Stimulated activated CD8-positive, alpha-beta memory T cell treated with anti-CD3 and anti-CD28 coated beads, Interleukin-12 subunit alpha, Interleukin-12 subunit beta, amount 100 ng/mL, for 24 hours (primary cell): ENCODE data around the gene CENPC.
A peak's percentile ranks its signal among the peaks of the same experiment; 100 is the strongest.

ENCODE experiments used
- DNase-seq: peaks from one replicate; pipeline ENCODE4 v3.0.0-alpha.2; 2020; ENCODE audit errors: extremely low read depth

Gene CENPC, protein sequence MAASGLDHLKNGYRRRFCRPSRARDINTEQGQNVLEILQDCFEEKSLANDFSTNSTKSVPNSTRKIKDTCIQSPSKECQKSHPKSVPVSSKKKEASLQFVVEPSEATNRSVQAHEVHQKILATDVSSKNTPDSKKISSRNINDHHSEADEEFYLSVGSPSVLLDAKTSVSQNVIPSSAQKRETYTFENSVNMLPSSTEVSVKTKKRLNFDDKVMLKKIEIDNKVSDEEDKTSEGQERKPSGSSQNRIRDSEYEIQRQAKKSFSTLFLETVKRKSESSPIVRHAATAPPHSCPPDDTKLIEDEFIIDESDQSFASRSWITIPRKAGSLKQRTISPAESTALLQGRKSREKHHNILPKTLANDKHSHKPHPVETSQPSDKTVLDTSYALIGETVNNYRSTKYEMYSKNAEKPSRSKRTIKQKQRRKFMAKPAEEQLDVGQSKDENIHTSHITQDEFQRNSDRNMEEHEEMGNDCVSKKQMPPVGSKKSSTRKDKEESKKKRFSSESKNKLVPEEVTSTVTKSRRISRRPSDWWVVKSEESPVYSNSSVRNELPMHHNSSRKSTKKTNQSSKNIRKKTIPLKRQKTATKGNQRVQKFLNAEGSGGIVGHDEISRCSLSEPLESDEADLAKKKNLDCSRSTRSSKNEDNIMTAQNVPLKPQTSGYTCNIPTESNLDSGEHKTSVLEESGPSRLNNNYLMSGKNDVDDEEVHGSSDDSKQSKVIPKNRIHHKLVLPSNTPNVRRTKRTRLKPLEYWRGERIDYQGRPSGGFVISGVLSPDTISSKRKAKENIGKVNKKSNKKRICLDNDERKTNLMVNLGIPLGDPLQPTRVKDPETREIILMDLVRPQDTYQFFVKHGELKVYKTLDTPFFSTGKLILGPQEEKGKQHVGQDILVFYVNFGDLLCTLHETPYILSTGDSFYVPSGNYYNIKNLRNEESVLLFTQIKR

GRCh38 chr4:67545199-67546003 is at the start of gene CENPC:
CENPC (minus strand) TSS chr4:67545503; CDS start chr4:67545355, 148 bp downstream.
- peak; percentile 86 for DNase-seq

DNA sequence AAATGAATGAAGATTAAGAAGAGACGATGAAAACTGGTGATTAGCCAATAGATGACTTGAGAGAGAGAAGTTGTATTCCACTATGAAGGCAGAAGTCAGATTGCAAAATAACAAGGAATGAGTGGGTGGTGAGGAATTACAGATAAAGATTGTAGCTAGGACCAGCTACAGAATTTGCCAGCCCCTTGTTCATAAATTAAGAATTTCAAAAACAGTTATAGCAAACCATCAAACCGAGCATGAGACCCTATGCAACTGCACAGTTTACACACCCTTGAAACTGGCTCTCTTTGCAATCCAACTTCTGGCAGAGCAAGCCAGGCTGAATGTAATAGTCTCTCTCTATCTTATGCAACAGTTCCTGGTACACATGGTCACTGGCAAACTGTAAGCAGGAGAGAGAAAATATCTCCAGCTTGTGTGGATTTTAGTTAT is 48.5 kb upstream of the CENPC start:
- DNase-seq, result no peak

DNA sequence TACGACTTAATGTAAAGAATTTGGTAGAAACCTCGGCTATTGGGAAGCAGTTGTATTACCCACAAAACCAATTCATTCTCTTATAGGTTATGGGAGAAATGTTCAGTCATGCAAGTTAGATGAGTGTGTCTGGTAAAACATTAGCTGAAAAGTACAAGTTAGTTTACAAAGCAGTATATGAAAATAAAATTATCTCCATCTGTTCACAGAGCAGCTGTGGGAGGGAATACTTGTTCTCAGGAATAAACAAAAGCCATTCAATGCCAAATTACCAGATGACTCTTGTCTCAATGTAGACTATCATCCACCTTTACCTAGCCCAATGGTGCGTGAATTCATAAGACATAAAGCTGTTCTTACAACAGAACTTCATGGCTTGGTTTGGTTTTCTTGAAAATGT is 41.9 kb upstream of the CENPC start:
- no peak for DNase-seq

- DNase-seq, result no peak
Observed at GRCh38 chr4:67584496-67584895, 39.2 kb upstream of the CENPC start.

DNA sequence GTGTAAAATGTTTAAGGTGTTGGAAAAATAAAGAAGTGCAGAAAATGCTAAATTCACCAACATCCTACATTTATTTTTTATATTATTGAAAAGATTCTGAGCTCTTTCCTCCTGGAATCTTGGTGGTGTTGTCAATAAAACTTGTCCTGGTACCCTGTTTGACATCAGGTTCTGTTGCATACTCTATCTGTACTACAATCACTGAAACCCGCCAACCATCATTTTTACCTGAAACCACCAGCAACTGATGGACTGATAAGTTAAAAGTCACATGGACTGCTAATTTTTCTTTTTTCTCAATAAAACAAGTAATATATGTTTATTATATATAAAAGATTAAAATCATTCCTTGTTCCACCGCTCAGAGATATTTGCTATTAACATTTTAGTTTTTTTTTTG is 36.6 kb upstream of the CENPC start:
- no peak for DNase-seq

DNA sequence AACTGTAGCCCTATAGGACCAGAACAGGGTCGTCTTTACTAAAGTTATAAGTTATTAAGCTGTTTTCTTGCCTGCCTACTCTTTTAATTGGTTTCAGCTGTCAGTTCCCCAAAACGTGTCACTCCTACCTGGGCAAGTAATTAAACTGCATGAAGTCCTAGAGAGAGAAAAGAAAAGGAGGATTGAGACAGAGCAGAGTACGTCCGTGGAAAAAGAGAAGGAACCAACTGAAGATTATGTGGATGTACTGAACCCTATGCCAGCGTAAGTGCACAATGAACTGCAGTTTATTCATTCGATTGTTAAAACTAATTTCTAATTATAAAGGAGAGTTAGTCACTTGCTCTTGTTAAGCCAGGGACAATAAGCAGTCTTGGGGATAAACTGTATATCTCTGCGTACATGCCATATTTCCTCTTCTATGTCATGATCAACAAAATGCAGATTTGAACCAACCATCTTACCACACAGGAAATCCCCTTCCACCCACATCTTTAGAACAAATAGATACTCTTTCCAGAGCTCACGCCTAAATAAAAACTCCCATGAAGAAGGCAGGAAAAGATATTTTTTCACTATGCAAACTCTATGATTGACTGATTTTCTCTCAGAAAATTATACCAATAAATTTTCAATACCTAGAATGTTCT is 36.0 kb upstream of the CENPC start:
- DNase-seq, result no peak

GRCh38 chr4:67580577-67580976 is 35.3 kb upstream of the CENPC start:
- DNase-seq, result no peak

DNA sequence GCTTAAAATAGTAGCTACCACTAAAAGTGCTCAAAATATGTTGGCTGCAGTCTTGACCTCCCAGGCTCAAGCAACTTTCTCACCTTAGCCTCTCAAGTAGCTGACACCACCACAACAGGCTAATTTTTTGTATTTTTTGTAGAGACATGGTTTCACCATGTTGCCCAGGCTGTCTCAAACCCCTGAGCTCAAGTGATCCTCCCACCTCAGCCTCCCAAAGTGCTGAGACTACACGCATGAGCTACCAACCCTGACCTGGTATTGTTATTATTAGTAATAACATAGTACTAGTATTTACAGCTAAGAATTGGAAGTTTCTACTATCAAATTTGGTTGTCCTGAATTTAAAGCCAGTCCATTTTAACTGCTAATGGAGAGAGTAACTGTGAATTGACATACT is 31.2 kb upstream of the CENPC start:
- no peak for DNase-seq

DNA sequence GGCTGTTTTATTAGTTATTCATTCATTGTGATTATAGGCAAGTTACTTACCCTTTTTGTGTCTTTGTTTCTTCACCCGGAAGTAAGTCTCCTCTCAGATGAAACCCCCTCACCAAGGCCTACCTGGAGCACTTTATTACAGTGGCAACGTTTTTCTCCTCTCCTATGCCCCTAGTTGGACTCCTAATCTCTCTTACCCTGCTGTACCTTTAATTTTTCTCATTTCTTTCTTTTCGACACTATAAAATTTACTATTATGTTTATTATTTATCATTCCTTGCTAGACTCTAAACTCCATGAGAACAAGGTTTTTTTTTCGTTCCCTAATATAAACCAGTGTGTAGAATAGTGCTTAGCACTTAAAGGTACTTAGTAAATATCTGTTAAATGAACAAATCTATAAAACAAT is 30.8 kb upstream of the CENPC start:
- DNase-seq, result no peak

DNA sequence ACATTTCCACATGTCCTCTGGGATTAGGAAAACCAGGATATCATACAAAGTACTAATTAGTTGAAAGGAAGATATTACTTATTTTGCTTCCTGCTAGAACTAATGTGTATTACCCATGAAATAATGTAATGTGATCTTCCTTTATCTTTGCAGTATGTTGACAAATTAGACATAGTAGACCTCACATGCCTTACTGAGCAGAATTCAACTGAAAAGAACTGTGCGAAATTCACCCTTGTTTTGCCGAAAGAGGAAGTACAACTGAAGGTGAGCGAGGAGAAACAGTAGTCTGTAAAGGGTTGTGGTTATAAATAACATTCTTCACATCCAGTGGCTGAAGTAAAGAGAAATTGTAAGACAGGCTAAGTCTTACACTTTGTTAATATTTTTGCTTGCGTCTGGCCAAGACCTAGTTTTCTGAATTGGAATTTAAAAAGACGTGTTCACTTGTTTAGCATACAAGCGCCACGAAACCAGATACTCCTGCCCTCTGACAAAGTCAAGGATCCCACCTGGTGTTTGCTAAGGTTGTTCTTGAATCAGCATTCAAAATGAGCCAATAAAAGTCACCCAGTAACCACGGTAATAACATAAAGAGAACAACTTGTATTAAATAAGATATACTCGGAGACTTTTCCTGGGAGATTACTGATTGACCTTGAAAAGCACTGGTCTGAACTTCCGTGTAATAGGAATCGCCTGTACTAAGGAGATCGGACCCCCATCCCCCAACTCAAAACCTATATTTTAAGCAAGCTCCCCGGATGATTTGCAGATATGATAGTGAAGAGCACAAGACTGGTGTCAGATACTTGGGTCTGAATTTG is 30.1 kb upstream of the CENPC start:
- DNase-seq, result no peak

GRCh38 chr4:67573193-67573592 is 27.9 kb upstream of the CENPC start:
- no peak for DNase-seq

DNA sequence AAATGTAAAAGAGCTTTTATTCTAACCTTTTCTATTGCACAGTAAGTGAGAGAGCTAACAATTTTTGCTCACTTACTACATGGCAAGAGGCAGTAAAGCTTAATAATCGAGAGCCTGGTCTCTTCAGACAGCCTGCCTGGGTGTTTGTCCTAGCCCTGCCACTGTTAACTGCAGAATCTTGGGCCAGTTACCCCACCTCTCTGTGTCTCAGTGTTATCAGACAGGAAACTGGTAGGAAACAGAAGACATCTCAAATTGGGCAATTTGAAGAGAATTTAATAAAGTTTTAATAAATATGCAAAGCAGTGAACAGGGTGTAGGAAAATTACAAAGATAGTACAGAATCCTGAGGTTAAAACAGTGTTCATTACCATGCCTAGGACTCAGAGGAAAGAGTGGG is 26.7 kb upstream of the CENPC start:
- no peak for DNase-seq

- no peak for DNase-seq
Observed at GRCh38 chr4:67570537-67570936, 25.2 kb upstream of the CENPC start.

DNA sequence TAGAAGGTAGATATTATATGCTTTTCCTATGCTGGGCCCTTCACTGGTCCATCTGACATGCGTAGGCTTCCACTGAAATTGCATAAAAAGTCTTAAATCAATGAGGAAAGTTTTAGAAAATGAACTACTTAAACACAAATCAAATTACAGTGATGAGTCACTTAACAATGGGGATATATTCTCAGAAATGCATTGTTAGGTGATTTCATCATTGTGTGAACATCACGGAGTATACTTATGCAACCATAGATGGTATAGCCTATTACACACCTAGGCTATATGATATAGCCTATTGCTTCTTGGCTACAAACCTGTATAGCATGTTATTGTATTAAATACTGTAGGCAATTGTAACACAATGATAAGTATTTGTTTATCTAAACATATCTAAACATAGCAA is 23.5 kb upstream of the CENPC start:
- no peak for DNase-seq

DNA sequence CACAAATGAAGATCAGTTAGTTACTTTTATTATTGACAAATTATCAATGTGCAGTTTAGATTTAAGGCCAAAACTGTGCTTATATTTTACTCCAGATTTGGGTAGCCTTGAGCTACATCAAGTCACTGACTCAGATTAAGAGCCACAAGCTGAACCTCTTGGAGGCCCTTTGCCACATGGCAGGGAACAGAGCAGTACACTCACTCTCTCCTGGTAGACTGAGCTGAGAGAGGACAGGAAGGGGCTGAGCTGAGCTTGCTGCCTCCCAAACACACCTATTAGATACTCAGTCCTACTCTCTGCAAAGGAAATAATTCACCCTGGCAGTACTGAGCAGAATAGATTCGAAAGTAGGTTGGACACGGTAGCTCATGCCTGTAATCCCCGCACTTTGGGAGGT is 21.0 kb upstream of the CENPC start:
- no peak for DNase-seq

GRCh38 chr4:67565284-67565683 is 20.0 kb upstream of the CENPC start:
- DNase-seq, result no peak

DNA sequence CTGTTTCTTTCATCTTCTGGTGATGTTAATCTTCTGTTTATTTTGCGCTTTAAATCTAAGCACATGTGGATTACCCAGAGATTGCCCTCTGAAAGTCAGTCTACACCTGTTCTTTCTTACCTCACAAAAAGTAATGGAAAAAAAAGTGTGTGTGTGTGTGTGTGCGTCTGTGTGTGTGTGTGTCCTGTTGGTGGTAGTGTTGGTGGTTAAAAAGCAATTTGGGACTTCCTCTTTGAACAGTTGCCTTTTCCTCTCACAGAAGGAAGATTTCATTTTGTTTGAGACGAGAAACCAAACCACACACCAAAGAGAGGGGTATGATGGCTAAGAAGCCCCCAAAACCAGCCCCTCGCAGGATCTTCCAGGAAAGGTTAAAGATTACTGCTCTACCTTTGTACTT is 13.2 kb upstream of the CENPC start, which contains the start of gene STAP1:
Gene STAP1 (plus strand): TSS at position 235 of the 400 bp plus-strand sequence. CDS start 83 bp downstream, at position 318.
- no peak for DNase-seq

DNA sequence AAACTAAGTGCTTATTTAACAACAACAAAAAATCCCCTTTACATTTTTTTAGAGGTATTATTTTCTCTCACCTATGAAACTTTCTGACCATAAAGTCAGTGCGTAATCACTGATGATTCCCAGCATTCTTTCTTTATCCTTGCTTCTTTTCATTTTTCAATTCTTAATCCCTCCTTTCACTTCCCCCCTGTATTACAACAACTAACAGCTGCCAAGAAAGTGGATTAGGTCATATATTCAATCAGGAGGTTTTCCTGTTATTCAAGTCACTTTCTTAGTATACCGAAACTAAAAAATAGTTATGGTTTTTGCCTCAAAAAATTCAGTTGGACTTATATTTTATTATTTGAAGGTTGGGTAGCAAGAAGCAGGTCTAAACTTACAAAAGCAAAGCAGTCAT is 11.1 kb upstream of the CENPC start:
- DNase-seq, result no peak

- no peak for DNase-seq
Observed at GRCh38 chr4:67555447-67555846, 10.1 kb upstream of the CENPC start.

DNA sequence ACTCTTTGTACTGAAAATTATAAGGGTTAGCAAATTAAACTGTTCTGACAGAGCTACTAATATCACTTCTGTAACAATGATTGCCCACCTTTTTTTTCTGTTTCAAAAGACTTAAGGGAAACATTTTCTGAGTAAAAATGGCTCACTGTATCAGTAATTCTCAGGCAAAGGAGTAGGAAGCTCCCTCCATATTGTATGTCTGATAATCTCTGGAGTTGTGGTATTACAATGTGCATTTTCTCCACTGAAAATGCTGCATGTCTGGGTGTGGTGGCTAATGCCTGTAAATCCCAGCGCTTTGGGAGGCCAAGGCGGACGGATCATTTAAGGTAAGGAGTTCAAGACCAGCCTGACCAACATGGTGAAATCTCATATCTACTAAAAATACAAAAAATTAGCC is 8.8 kb upstream of the CENPC start:
- no peak for DNase-seq
